ENCODE measurements around the gene CTF1. TPM values are rescaled to one million over a fixed set of nuclear protein-coding genes. Genes with fewer than 3 reads are reported as not detected.

The CTF1 gene
- total and polyA plus RNA-seq, 10 of the 15 experiments (the other 5 are each of a cell fraction or from before 2014, with no cell fraction given): 0.04 to 0.46 (median 0.11) TPM; not detected in 3

- TF ChIP-seq E2F8 (IDR thresholded peaks at IDR 0.05; ENCODE audit: low read depth, partially characterized antibody) (no peak), TARDBP (IDR thresholded peaks at IDR 0.05; ENCODE audit: borderline replicate concordance) (no peak), BCL11A (IDR thresholded peaks at IDR 0.05; ENCODE audit: low read depth, low read length) (no peak), PBX3 (IDR thresholded peaks at IDR 0.05; ENCODE audit: insufficient replicate concordance, low read depth, low read length) (no peak), TBL1XR1 (IDR thresholded peaks at IDR 0.05; ENCODE audit: low read depth, low read length) (no peak), JUNB (IDR thresholded peaks at IDR 0.05) (no peak), SIN3A (IDR thresholded peaks at IDR 0.05; ENCODE audit: low read depth, low read length) (no peak), JUND (IDR thresholded peaks at IDR 0.05; ENCODE audit: low read depth, low read length) (no peak), ZSCAN29 (IDR thresholded peaks at IDR 0.05) (no peak)
Measured at GRCh38 chr16:30910427-30911029, 14.1 kb downstream of the CTF1 start (continued).

Data from GM12878 (cell line).